ENCODE results near the gene CDH13.

Gene CDH13

GRCh38 chr16:83669456-83669855 lies 1042.7 kb downstream of the CDH13 start:
- H3K4me3 ChIP-seq = no peak overlapping the region
- H3K27ac ChIP-seq = no peak overlapping the region
- DNase-seq (ENCODE audit: low read depth, low spot score) = no peak
- H3K9ac ChIP-seq (ENCODE audit: insufficient read length) = no peak overlapping the region
- TF ChIP-seq POLR2AphosphoS5 (IDR thresholded peaks at IDR 0.05; ENCODE audit: borderline replicate concordance, low read depth, low read length) (no peak), FOXP2 (optimal IDR thresholded peaks at IDR 0.05; ENCODE audit: control extremely low read depth, extremely low read length, insufficient read depth) (no peak), EZH2 (IDR thresholded peaks at IDR 0.05) (no peak)
- no peaks in the 10 kb centered on the region for H3K36me3 ChIP-seq (ENCODE audit: insufficient read depth, low read length)
- H3K9me3 ChIP-seq (ENCODE audit: low read depth, low read length) = no peaks in the 10 kb centered on the region

- DNase-seq (ENCODE audit: low read depth, low spot score) = no peak
- H3K9me3 ChIP-seq (ENCODE audit: low read depth, low read length) = no peaks in the 10 kb centered on the region
- no peak for TF ChIP-seq EZH2 (IDR thresholded peaks at IDR 0.05)
- no peak for TF ChIP-seq POLR2AphosphoS5 (IDR thresholded peaks at IDR 0.05; ENCODE audit: borderline replicate concordance, low read depth, low read length)
- H3K36me3 ChIP-seq (ENCODE audit: insufficient read depth, low read length) = no peaks in the 10 kb centered on the region
- no peak overlapping the region for H3K9ac ChIP-seq (ENCODE audit: insufficient read length)
- no peak overlapping the region for H3K27ac ChIP-seq
- H3K4me3 ChIP-seq = no peak overlapping the region
Observed at GRCh38 chr16:83674931-83675535, 1048.3 kb downstream of the CDH13 start.

GRCh38 chr16:83676086-83676485 lies 1049.3 kb downstream of the CDH13 start:
- TF ChIP-seq POLR2AphosphoS5 (IDR thresholded peaks at IDR 0.05; ENCODE audit: borderline replicate concordance, low read depth, low read length) (no peak), EZH2 (IDR thresholded peaks at IDR 0.05) (no peak), FOXP2 (optimal IDR thresholded peaks at IDR 0.05; ENCODE audit: control extremely low read depth, extremely low read length, insufficient read depth) (no peak)
- no peak overlapping the region for H3K9ac ChIP-seq (ENCODE audit: insufficient read length)
- H3K27ac ChIP-seq = no peak overlapping the region
- H3K4me3 ChIP-seq = no peak overlapping the region
- DNase-seq (ENCODE audit: low read depth, low spot score) = no peak
- H3K9me3 ChIP-seq (ENCODE audit: low read depth, low read length) = no peaks in the 10 kb centered on the region
- no peaks in the 10 kb centered on the region for H3K36me3 ChIP-seq (ENCODE audit: insufficient read depth, low read length)

- TF ChIP-seq POLR2AphosphoS5 (IDR thresholded peaks at IDR 0.05; ENCODE audit: borderline replicate concordance, low read depth, low read length) = no peak
- TF ChIP-seq FOXP2 (optimal IDR thresholded peaks at IDR 0.05; ENCODE audit: control extremely low read depth, extremely low read length, insufficient read depth) = no peak
- no peak for TF ChIP-seq EZH2 (IDR thresholded peaks at IDR 0.05)
- Histone ChIP-seq H3K27ac (no peak overlapping the region), H3K36me3 (ENCODE audit: insufficient read depth, low read length) (no peaks in the 10 kb centered on the region), H3K9me3 (ENCODE audit: low read depth, low read length) (no peaks in the 10 kb centered on the region), H3K4me3 (no peak overlapping the region), H3K9ac (ENCODE audit: insufficient read length) (no peak overlapping the region)
- no peak for DNase-seq (ENCODE audit: low read depth, low spot score)
Observed at GRCh38 chr16:83680980-83681379, 1054.2 kb downstream of the CDH13 start.

GRCh38 chr16:83681381-83681956 lies 1054.7 kb downstream of the CDH13 start:
- H3K9me3 ChIP-seq (ENCODE audit: low read depth, low read length) = no peaks in the 10 kb centered on the region
- H3K27ac ChIP-seq = no peak overlapping the region
- H3K4me3 ChIP-seq = no peak overlapping the region
- no peak for DNase-seq (ENCODE audit: low read depth, low spot score)
- H3K36me3 ChIP-seq (ENCODE audit: insufficient read depth, low read length) = no peaks in the 10 kb centered on the region
- no peak overlapping the region for H3K9ac ChIP-seq (ENCODE audit: insufficient read length)
- TF ChIP-seq FOXP2 (optimal IDR thresholded peaks at IDR 0.05; ENCODE audit: control extremely low read depth, extremely low read length, insufficient read depth) (no peak), POLR2AphosphoS5 (IDR thresholded peaks at IDR 0.05; ENCODE audit: borderline replicate concordance, low read depth, low read length) (no peak), EZH2 (IDR thresholded peaks at IDR 0.05) (no peak)

GRCh38 chr16:83682116-83682867 lies 1055.5 kb downstream of the CDH13 start:
- Histone ChIP-seq H3K4me3 (no peak overlapping the region), H3K9me3 (ENCODE audit: low read depth, low read length) (no peaks in the 10 kb centered on the region), H3K36me3 (ENCODE audit: insufficient read depth, low read length) (no peaks in the 10 kb centered on the region), H3K27ac (no peak overlapping the region), H3K9ac (ENCODE audit: insufficient read length) (no peak overlapping the region)
- TF ChIP-seq FOXP2 (optimal IDR thresholded peaks at IDR 0.05; ENCODE audit: control extremely low read depth, extremely low read length, insufficient read depth) = no peak
- no peak for TF ChIP-seq POLR2AphosphoS5 (IDR thresholded peaks at IDR 0.05; ENCODE audit: borderline replicate concordance, low read depth, low read length)
- no peak for TF ChIP-seq EZH2 (IDR thresholded peaks at IDR 0.05)
- DNase-seq (ENCODE audit: low read depth, low spot score) = no peak

- H3K9me3 ChIP-seq (ENCODE audit: low read depth, low read length) = no peaks in the 10 kb centered on the region
- no peaks in the 10 kb centered on the region for H3K36me3 ChIP-seq (ENCODE audit: insufficient read depth, low read length)
- no peak overlapping the region for H3K27ac ChIP-seq
- no peak for DNase-seq (ENCODE audit: low read depth, low spot score)
- H3K9ac ChIP-seq (ENCODE audit: insufficient read length) = no peak overlapping the region
- no peak for TF ChIP-seq EZH2 (IDR thresholded peaks at IDR 0.05)
- no peak for TF ChIP-seq POLR2AphosphoS5 (IDR thresholded peaks at IDR 0.05; ENCODE audit: borderline replicate concordance, low read depth, low read length)
- TF ChIP-seq FOXP2 (optimal IDR thresholded peaks at IDR 0.05; ENCODE audit: control extremely low read depth, extremely low read length, insufficient read depth) = no peak
- no peak overlapping the region for H3K4me3 ChIP-seq
Observed at GRCh38 chr16:83682868-83683235, 1056.1 kb downstream of the CDH13 start.

- no peak overlapping the region for H3K4me3 ChIP-seq
- no peaks in the 10 kb centered on the region for H3K9me3 ChIP-seq (ENCODE audit: low read depth, low read length)
- H3K36me3 ChIP-seq (ENCODE audit: insufficient read depth, low read length) = no peaks in the 10 kb centered on the region
- TF ChIP-seq FOXP2 (optimal IDR thresholded peaks at IDR 0.05; ENCODE audit: control extremely low read depth, extremely low read length, insufficient read depth) (no peak), EZH2 (IDR thresholded peaks at IDR 0.05) (no peak), POLR2AphosphoS5 (IDR thresholded peaks at IDR 0.05; ENCODE audit: borderline replicate concordance, low read depth, low read length) (no peak)
- no peak overlapping the region for H3K27ac ChIP-seq
- no peak for DNase-seq (ENCODE audit: low read depth, low spot score)
- no peak overlapping the region for H3K9ac ChIP-seq (ENCODE audit: insufficient read length)
Observed at GRCh38 chr16:83685615-83686165, 1058.9 kb downstream of the CDH13 start.

All from SK-N-MC (cell line).